ENCODE measurements around the gene CHPF.

GRCh38 chr2:219510512-219511135 lies 33.0 kb downstream of the CHPF start:
- TF ChIP-seq YY1 (IDR thresholded peaks at IDR 0.05; ENCODE audit: insufficient read depth, insufficient read length) (no peak), ZNF274 (IDR thresholded peaks at IDR 0.05; ENCODE audit: low read depth, low read length) (no peak)
